ENCODE measurements around the gene HLA-DQA2.

DNA sequence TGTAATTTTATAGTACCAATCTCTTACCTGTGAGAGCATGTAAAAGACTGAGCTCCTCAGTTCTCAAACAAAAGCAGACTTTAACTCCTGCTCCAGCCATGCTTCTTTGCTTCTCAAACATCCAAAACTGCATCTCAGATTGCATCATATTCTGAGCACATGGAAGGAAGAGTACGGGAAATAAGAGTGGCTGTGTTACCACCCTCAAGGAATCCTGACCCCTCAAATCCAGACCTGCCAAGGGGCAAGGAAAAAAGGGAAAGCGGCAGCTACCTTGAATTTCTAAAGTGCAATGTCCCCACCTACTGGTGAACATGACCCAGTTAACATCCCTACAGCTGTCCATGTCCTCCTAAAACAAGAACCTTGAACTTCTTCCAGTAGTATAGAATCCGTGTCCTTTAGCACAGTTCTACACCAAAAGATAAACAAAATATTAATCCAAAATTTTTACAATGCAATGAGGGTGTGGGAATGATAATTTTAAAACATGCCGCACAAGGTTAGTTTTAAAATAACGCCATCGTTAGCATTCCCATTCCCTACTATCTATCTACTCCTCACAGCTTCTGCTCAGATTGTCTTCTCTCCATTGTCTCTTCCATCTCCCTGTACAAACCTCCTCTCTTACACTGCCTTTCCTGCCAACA is 40.7 kb upstream of the HLA-DQA2 start:
- TF ChIP-seq CTBP1 (IDR thresholded peaks at IDR 0.05; ENCODE audit: borderline replicate concordance) (no peak), BHLHE40 (IDR thresholded peaks at IDR 0.05; ENCODE audit: borderline replicate concordance) (no peak), FOXA1 (IDR thresholded peaks at IDR 0.05) (no peak), SUZ12 (IDR thresholded peaks at IDR 0.05) (no peak), SP1 (IDR thresholded peaks at IDR 0.05) (no peak), NFRKB (IDR thresholded peaks at IDR 0.05) (no peak), FOXM1 (IDR thresholded peaks at IDR 0.05; ENCODE audit: borderline replicate concordance) (no peak), ZNF384 (IDR thresholded peaks at IDR 0.05) (no peak), ARNT (IDR thresholded peaks at IDR 0.05) (no peak), FOXK2 (IDR thresholded peaks at IDR 0.05) (no peak), HDGF (IDR thresholded peaks at IDR 0.05; ENCODE audit: borderline replicate concordance) (no peak)
- TF ChIP-seq, protein P1, sequence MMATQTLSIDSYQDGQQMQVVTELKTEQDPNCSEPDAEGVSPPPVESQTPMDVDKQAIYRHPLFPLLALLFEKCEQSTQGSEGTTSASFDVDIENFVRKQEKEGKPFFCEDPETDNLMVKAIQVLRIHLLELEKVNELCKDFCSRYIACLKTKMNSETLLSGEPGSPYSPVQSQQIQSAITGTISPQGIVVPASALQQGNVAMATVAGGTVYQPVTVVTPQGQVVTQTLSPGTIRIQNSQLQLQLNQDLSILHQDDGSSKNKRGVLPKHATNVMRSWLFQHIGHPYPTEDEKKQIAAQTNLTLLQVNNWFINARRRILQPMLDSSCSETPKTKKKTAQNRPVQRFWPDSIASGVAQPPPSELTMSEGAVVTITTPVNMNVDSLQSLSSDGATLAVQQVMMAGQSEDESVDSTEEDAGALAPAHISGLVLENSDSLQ (IDR thresholded peaks at IDR 0.05), result no peak

Data from HEK293T (cell line).